Measurements from ENCODE around the gene CDC5L.

DNA sequence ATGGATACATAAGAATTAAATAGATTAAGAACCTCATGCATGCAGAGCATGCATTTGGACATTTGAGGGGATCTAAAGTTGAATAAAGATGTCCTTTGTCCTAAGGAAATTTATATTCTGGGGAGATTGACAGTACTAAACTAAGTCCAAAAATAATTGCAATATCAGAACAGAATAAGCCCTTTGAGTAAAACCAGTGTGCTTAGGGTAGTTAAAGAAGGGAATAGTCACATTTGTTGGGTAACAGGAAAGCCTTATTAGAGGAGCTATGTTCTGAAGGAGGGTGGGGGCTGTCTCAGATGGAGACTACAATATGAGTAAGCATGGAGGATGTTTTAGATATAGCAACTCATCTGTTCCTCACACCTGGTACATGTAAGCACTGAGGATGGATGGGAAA, 35.8 kb downstream of the CDC5L start:
- TF ChIP-seq NFRKB (IDR thresholded peaks at IDR 0.05) = no peak
- TF ChIP-seq, protein P1, sequence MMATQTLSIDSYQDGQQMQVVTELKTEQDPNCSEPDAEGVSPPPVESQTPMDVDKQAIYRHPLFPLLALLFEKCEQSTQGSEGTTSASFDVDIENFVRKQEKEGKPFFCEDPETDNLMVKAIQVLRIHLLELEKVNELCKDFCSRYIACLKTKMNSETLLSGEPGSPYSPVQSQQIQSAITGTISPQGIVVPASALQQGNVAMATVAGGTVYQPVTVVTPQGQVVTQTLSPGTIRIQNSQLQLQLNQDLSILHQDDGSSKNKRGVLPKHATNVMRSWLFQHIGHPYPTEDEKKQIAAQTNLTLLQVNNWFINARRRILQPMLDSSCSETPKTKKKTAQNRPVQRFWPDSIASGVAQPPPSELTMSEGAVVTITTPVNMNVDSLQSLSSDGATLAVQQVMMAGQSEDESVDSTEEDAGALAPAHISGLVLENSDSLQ (IDR thresholded peaks at IDR 0.05) = no peak

All from HEK293T (cell line).